GM19468 (cell line): ENCODE measurements around the gene NEMP2.

Experiments used
- ATAC-seq: cut with Tn5 transposase; IDR thresholded peaks from one replicate; pipeline ENCODE4 v1.9.1; 2021; ENCODE audit warnings: mild to moderate bottlenecking, moderate library complexity, moderate number of reproducible peaks; ENCODE audit not compliant: unreplicated experiment; ENCODE audit errors: extremely low read depth

NEMP2 gene

GRCh38 chr2:190462611-190463010 is 71.9 kb downstream of the NEMP2 start:
- no peak for ATAC-seq

- ATAC-seq = no peak
These were observed 72.3 kb downstream of the NEMP2 start for GRCh38 chr2:190462181-190462580.

DNA sequence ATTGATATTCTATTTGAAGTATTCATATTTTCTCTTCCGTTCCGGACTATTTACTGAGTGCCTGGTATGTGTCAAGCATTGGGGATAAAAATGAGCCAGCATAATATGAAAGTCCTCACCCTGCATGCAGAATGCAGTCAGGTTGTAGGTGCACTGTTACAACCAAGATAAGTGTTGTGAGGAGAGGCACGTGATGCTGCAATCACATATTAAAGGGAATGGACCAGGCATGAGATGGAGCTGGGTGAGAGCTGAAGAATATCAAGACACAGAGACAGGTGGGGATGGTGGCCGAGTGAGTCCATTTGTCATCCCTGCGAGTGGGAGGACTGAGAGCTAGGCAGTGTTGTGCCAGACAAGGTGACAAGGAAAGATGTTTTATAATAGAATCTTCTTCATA is 74.0 kb downstream of the NEMP2 start:
- ATAC-seq = no peak

- ATAC-seq = no peak
These were observed 74.6 kb downstream of the NEMP2 start for GRCh38 chr2:190459881-190460280.

DNA sequence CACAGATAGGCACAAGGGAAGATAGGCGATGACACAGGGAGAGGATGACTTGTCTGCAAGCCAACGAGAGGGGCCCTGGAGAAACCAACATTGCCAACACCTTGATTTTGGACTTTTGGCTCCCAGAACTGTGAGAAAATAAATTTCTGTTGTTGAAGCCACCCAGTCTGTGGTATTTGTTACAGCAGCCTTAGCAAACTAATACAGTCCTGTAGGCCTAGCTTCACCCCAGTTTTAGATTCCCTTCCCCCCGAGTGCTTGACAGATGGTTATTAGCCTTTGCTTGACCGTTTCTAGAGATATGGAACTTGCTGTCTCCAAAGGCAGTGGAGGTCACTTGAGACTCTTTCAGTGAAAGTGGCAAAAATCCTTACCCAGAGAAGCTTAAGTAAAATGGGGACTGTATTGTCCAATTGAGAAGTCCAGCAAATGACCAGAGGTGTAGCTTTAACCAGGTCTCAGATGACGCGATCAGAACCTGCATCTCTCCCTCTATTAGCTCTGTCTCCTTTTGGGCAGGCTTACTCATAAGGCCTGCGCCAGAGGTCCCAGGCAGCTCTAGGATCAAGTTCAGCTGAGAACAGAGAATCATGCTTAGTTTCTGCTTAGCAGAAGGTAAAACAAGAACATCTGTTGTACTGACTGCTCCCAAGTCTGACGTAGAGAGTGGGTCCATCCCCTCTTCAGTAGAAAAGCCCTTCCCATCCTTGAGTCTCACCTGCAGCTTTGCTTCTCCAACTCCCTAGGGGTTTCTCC is 76.0 kb downstream of the NEMP2 start:
- no peak for ATAC-seq

DNA sequence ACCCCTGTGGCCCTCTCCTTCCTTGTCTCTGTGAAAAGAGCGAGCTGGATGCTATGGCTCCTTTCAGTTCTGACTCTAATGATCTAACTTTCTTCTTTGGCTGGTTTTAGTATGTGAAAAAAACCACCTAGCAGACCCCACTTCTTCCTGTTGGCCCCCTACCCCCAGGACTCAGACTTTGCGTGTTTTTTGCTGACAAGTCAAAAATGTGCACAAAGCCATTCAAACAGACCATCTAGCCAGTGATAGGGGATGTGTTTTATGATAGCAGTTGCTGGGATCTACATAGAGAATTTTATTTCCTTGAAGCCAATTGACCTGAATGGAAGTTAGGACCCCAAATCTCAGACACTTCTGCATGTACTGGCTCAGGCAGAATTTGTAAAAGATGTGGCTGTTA is 77.3 kb downstream of the NEMP2 start:
- no peak for ATAC-seq

DNA sequence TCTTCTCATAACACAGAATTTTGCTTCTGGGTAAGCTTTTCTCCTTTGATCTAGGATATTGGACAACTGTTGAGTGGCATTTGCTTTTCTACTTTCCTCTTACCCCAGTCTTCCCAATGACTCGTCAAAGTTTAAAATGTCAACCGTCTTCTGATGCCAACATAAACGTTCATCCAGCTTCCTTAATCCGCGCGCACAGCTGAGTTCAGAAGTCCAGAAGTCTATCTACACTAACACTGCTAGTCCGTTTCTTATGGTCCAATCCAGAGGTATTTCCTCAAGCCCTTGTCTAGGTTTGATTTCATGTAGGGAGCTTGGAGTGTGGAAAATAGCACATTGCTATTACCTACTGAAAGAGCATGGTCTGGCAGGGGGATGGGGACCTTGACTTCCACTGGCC is 77.7 kb downstream of the NEMP2 start:
- no peak for ATAC-seq

DNA sequence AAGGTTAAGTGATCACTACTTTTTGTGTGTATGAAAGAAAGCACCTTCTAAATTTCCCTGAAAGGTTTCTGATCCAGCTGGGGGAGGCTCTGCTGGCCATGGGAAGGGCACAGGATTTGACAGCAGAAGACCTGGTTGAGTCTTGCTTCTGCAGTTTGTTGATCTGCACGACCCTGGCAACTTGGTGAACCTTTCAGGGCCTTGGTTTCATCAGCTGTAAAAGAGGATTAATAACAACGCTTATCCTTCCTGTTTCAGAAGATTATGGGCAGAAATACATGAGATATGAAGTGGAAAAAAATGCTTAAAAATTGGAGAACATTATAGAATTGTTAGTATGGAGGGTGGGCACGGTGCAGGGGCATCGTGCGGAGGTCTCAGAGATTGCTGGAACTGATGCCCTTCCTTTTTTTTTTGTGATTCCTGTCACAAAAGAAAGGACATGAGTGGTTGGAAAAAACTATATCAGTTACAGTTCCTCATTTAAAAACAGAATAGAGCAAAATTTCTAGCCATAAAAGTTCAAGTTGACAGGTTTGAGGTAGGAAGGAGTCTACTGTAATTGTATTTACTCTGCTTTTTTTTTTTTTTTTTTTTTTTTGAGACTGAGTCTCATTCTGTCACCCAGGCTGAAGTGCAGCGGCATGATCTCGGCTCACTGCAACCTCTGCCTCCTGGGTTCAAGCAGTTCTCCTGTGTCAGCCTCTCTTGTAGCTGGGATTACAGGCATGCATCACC is 79.0 kb downstream of the NEMP2 start:
- no peak for ATAC-seq

DNA sequence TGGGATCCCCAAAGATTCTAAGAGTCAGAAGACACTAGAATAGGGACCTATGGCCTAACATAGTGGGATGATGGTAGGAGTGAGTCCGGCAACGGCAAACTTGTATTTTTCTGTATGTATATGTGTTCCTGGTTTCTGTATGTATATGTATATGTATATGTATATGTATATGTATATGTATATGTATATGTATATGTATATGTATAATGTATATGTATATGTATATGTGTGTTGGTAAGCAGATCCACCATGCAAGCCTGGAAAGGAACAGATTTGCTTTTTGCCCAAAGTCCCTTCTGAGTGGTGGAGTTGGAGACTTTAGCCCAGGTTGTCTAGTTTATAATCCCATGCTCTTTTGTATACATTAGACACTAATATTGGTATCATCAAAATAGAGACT is 79.7 kb downstream of the NEMP2 start:
- no peak for ATAC-seq
